HG02571 (cell line): Measurements from ENCODE around the gene SVIL.
"Not testable (repeated sequence)": the region's sequence is repeated elsewhere in the genome, so short reads cannot be mapped to it uniquely, and the experiment has no call there.

Source experiments
- ATAC-seq: cut with Tn5 transposase; IDR thresholded peaks from one replicate; pipeline ENCODE4 v1.9.1; 2021; ENCODE audit warnings: mild to moderate bottlenecking, moderate library complexity; ENCODE audit not compliant: unreplicated experiment

SVIL gene

GRCh38 chr10:29583674-29584073, 51.1 kb downstream of the SVIL start:
- no peak for ATAC-seq

GRCh38 chr10:29582769-29583168, 52.0 kb downstream of the SVIL start:
- ATAC-seq: not testable (repeated sequence)

- no peak for ATAC-seq
Observed at GRCh38 chr10:29579455-29579970, 55.3 kb downstream of the SVIL start.

- ATAC-seq: no peak
Observed at GRCh38 chr10:29578457-29578856, 56.3 kb downstream of the SVIL start.

GRCh38 chr10:29576681-29577080, 58.1 kb downstream of the SVIL start:
- ATAC-seq: no peak

GRCh38 chr10:29575098-29575455, 59.7 kb downstream of the SVIL start:
- ATAC-seq: no peak

GRCh38 chr10:29574212-29575097, 60.3 kb downstream of the SVIL start:
- not testable (repeated sequence) for ATAC-seq

- not testable (repeated sequence) for ATAC-seq
Observed at GRCh38 chr10:29570248-29570647, 64.5 kb downstream of the SVIL start.

- ATAC-seq: no peak
Observed at GRCh38 chr10:29569795-29570194, 65.0 kb downstream of the SVIL start.

- no peak for ATAC-seq
Observed at GRCh38 chr10:29567003-29567402, 67.8 kb downstream of the SVIL start.

GRCh38 chr10:29566209-29566608, 68.6 kb downstream of the SVIL start:
- ATAC-seq: not testable (repeated sequence)

- no peak for ATAC-seq
Observed at GRCh38 chr10:29563420-29564035, 71.2 kb downstream of the SVIL start.

- ATAC-seq: not testable (repeated sequence)
Observed at GRCh38 chr10:29563006-29563405, 71.8 kb downstream of the SVIL start.

GRCh38 chr10:29559996-29560395, 74.8 kb downstream of the SVIL start:
- ATAC-seq: no peak

GRCh38 chr10:29557665-29558064, 77.1 kb downstream of the SVIL start:
- no peak for ATAC-seq

- ATAC-seq: no peak
Observed at GRCh38 chr10:29555746-29556481, 78.9 kb downstream of the SVIL start.

GRCh38 chr10:29555091-29555745, 79.6 kb downstream of the SVIL start:
- ATAC-seq: no peak

- no peak for ATAC-seq
Observed at GRCh38 chr10:29554660-29555059, 80.1 kb downstream of the SVIL start.

- no peak for ATAC-seq
Observed at GRCh38 chr10:29553544-29554250, 81.1 kb downstream of the SVIL start.

GRCh38 chr10:29553116-29553515, 81.7 kb downstream of the SVIL start:
- ATAC-seq: not testable (repeated sequence)
